Psoas muscle (tissue), 8 donors: Measurements from ENCODE around the gene C19orf67. TPM values are rescaled to one million over a fixed set of nuclear protein-coding genes. Genes with fewer than 3 reads are reported as not detected.

Experiments
- ATAC-seq, 4 donors: fragments of 200-7000 bp; cut with Tn5 transposase; one replicate each; pipeline ENCODE4 v1.9.1; 2020; ENCODE audit warnings: moderate library complexity in 3 of 4, mild to moderate bottlenecking in 2 of 4
- DNase-seq, 2 donors: peaks; one replicate each; pipeline ENCODE4 v3.0.0-alpha.2; 2020
- H3K27ac ChIP-seq: fragments of 200-600 bp; one replicate; pipeline ENCODE4 v1.8.0; 2022
- H3K27me3 ChIP-seq, 3 donors: fragments of 200-600 bp in 1 of 3; one replicate each; pipeline versions ENCODE4 v1.6.1 to v1.8.0; 2013 to 2022; ENCODE audit warnings: low read length in 2 of 3, mild to moderate bottlenecking in 2 of 3, moderate library complexity in 1 of 3; ENCODE audit not compliant: insufficient read depth in 3 of 3
- H3K36me3 ChIP-seq, 2 donors: fragments of 200-600 bp in 1 of 2; one replicate each; pipeline versions ENCODE4 v1.6.1 to v1.8.0; 2013 to 2022; ENCODE audit warnings: low read depth in 1 of 2, mild to moderate bottlenecking in 1 of 2, moderate library complexity in 1 of 2; ENCODE audit not compliant: insufficient read depth in 1 of 2
- H3K4me1 ChIP-seq: fragments of 200-600 bp; one replicate; pipeline ENCODE4 v1.8.0; 2022
- H3K4me3 ChIP-seq: fragments of 200-600 bp; one replicate; pipeline ENCODE4 v1.8.0; 2022; ENCODE audit warnings: mild to moderate bottlenecking
- H3K9me3 ChIP-seq: fragments of 200-600 bp; one replicate; pipeline ENCODE4 v1.8.0; 2022
- WGBS, 3 donors: extraction: QIAGEN DNeasy Blood & Tissue Kit; methylation state at CpG; one replicate each; pipeline versions ENCODE4 v1.1.6 to v1.1.7; 2013; 5-methylcytosine and 5-hydroxymethylcytosine counted together
- intact Hi-C, 2 donors: fragments of 100-400 bp; cut with DNase I; formaldehyde crosslinking; loops; one replicate each; pipeline versions ENCODE4 v1.11.0 to v1.14.2; 2022
- polyA plus RNA-seq, 3 donors: library from polyadenylated mRNA; stranded (reverse); fragments of 200-250 nt; gene quantifications; one replicate each; pipeline ENCODE4 v1.2.3, GENCODE V29; 2013
- total RNA-seq, 4 donors: library from RNA; stranded (reverse); fragmentation: NEBNext Ultra II Directional in 2 of 4; extraction: Animal tissue kit (Norgen Biotek cat#: 25700) in 2 of 4; gene quantifications; one replicate each; pipeline versions ENCODE4 v1.2.1 to v1.2.4, GENCODE V29; 2021 to 2023
- TF ChIP-seq, protein P1 (sequence below): fragments of 200-600 bp; IDR thresholded peaks from one replicate; pipeline ENCODE4 v1.8.0; 2022; ENCODE audit warnings: antibody characterized with exemption
- donor health status: healthy with polysubstance abuse.
- donor health status: DM: no; HTN: no; CAD: no; lungs with moderate emphysema.
- donor health status: Bipolar disorder and iron deficiency.
- donor health status: healthy.
- donor health status: DM: yes; HTN: yes; CAD: no.
- donor health status: DM: no; HTN: no; CAD: no.
- donor health status: DM: no; HTN: no; CAD: no.
- donor health status: DM: yes; HTN: yes; CAD: no.

C19orf67 gene
- total and polyA plus RNA-seq, 7 donors, result not detected

DNA sequence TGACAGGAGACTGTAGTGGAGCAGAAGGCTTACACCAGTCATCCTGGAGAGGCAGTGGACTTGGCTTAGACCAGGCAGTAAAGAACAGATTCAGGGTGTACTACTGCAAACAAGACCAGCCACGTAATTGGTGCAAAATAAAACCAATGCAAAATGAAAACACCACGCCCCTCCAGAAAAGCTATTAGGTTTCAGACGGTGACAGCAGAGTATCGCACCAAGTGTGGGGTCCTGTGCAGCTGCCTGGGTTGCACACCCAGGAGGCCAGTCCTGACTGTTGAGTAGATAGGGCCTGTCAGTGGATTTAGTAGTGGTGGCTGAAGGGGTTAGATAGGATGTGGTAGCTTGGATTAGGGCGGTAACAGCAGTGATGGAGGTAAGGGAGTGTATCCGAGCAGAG, 37.3 kb upstream of the C19orf67 start:
- H3K4me1 ChIP-seq, result peaks cover 38% of the 10 kb centered on the region
- DNase-seq (no peak), ATAC-seq (no peak)
- WGBS, 3 donors, result 90 to 92% (median 91%) methylated on average over 6 of the region's 6 CpGs
- no peaks in the 10 kb centered on the region for H3K27me3 ChIP-seq
- H3K4me3 ChIP-seq, result no peak overlapping the region
- intact Hi-C loops, result no loop called here
- no peaks in the 10 kb centered on the region for H3K36me3 ChIP-seq
- TF ChIP-seq, protein P1, sequence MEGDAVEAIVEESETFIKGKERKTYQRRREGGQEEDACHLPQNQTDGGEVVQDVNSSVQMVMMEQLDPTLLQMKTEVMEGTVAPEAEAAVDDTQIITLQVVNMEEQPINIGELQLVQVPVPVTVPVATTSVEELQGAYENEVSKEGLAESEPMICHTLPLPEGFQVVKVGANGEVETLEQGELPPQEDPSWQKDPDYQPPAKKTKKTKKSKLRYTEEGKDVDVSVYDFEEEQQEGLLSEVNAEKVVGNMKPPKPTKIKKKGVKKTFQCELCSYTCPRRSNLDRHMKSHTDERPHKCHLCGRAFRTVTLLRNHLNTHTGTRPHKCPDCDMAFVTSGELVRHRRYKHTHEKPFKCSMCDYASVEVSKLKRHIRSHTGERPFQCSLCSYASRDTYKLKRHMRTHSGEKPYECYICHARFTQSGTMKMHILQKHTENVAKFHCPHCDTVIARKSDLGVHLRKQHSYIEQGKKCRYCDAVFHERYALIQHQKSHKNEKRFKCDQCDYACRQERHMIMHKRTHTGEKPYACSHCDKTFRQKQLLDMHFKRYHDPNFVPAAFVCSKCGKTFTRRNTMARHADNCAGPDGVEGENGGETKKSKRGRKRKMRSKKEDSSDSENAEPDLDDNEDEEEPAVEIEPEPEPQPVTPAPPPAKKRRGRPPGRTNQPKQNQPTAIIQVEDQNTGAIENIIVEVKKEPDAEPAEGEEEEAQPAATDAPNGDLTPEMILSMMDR, result no peak
- H3K9me3 ChIP-seq, result no peaks in the 10 kb centered on the region
- H3K27ac ChIP-seq, result no peak overlapping the region

GRCh38 chr19:14120497-14120780, 34.9 kb upstream of the C19orf67 start:
- Histone ChIP-seq H3K27ac (peak overlapping the region; percentile 100), H3K4me1 (peaks cover 33% of the 10 kb centered on the region)
- 95 to 97% (median 96%) methylated on average over 7 of the region's 7 CpGs for WGBS, 3 donors

GRCh38 chr19:14119644-14120496, 34.3 kb upstream of the C19orf67 start:
- intact Hi-C loops, result loop anchor here in 1 of 2 donors (5.0 kb wide), 1 partner anchor 38 kb away; no protein-coding TSS in a partner anchor

More at GRCh38 chr19:14120497-14120780, 34.9 kb upstream of the C19orf67 start:
- intact Hi-C loops, result no loop called here
- H3K36me3 ChIP-seq, result no peaks in the 10 kb centered on the region
- no peak for DNase-seq
- H3K4me3 ChIP-seq, result no peak overlapping the region
- no peaks in the 10 kb centered on the region for H3K9me3 ChIP-seq
- TF ChIP-seq, protein P1, result no peak
- ATAC-seq, result no peak
- no peaks in the 10 kb centered on the region for H3K27me3 ChIP-seq

DNA sequence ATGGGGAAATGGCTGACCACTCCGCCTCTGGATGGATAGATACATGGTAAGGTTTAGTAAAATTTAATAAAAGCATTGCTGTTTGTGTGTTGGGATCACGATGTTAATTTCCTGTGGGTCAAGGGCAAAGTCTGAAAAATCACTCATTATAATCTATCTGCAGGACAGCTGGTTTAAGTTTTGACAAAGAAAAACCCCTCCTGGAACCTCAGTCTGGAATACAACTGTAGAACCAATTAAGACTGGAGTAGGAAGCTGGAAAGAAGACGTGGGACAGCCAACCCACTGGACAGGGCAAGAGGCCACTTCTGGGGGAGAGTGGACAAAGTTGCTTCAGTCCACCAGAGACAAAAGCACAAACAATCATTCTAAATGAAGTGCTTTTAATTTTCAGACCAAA, 33.6 kb upstream of the C19orf67 start:
- no peaks in the 10 kb centered on the region for H3K36me3 ChIP-seq
- TF ChIP-seq, protein P1, result no peak
- peaks cover 46% of the 10 kb centered on the region for H3K4me1 ChIP-seq
- H3K27me3 ChIP-seq, result no peaks in the 10 kb centered on the region
- no peak for DNase-seq
- 15 to 24% (median 18%) methylated on average over 3 of the region's 3 CpGs for WGBS, 3 donors
- ATAC-seq, result no peak
- peak overlapping the region; percentile 76 for H3K4me3 ChIP-seq
- peak overlapping the region; percentile 100 for H3K27ac ChIP-seq
- H3K9me3 ChIP-seq, result no peaks in the 10 kb centered on the region
- intact Hi-C loops, result loop anchor here in 1 of 2 donors (5.0 kb wide), 1 partner anchor 37 kb away; no protein-coding TSS in a partner anchor

More at GRCh38 chr19:14119644-14120496, 34.3 kb upstream of the C19orf67 start:
- Histone ChIP-seq H3K9me3 (no peaks in the 10 kb centered on the region), H3K4me1 (peaks cover 39% of the 10 kb centered on the region), H3K36me3 (no peaks in the 10 kb centered on the region), H3K27me3 (no peaks in the 10 kb centered on the region), H3K27ac (peak overlapping the region; percentile 100), H3K4me3 (peak overlapping the region; percentile 76)
- whole genome bisulfite sequencing, 3 donors, result 84 to 93% (median 87%) methylated on average over 7 of the region's 7 CpGs
- no peak for DNase-seq
- TF ChIP-seq, protein P1, result no peak
- ATAC-seq, result no peak
